HepG2 (cell line): ENCODE data around the gene ATRN.

Experiments used
- ATF6 ChIP-seq: sonication (generic); formaldehyde crosslinking; conservative IDR thresholded peaks from 2 replicates; pipeline ENCODE4 v1.4.0; 2020; ENCODE audit warnings: missing genetic modification reagents
- CHD4 ChIP-seq: fragments of 200-600 bp; sonication (generic); IDR thresholded peaks from 2 replicates; pipeline ENCODE4 v1.7.0; 2017; ENCODE audit warnings: mild to moderate bottlenecking, low read length, borderline replicate concordance
- KLF9 ChIP-seq: IDR thresholded peaks from 2 replicates; pipeline ENCODE4 v1.6.1; 2016; ENCODE audit warnings: low read depth
- MAZ ChIP-seq, 2 experiments: sonication (generic) in 1 of 2; formaldehyde crosslinking in 1 of 2; IDR thresholded peaks; 2 replicates each; pipeline versions ENCODE4 v1.5.0 to v1.6.1; 2012 to 2020; ENCODE audit warnings: low read depth in 2 of 2, mild to moderate bottlenecking in 2 of 2, borderline replicate concordance in 1 of 2, improper control_type of control experiment in 1 of 2, low read length in 1 of 2, missing genetic modification reagents in 1 of 2, moderate library complexity in 1 of 2
- YY1 ChIP-seq: IDR thresholded peaks from 2 replicates; pipeline ENCODE4 v1.6.1; 2011; ENCODE audit warnings: low read length, low read depth, moderate library complexity, mild to moderate bottlenecking; ENCODE audit not compliant: insufficient read depth, insufficient replicate concordance
- TF ChIP-seq, protein P1 (sequence below): sonication (generic); formaldehyde crosslinking; IDR thresholded peaks from 2 replicates; pipeline ENCODE4 v1.5.0; 2020; ENCODE audit warnings: missing genetic modification reagents

- no peak for TF ChIP-seq YY1
- no peak for TF ChIP-seq MAZ (IDR thresholded peaks at IDR 0.05; ENCODE audit: borderline replicate concordance, low read depth, low read length)
- TF ChIP-seq MAZ (CRISPR knock-in tag; IDR thresholded peaks at IDR 0.05; ENCODE audit: low read depth) = no peak
- TF ChIP-seq ATF6 (CRISPR knock-in tag) = no peak
- no peak for TF ChIP-seq CHD4
- TF ChIP-seq, protein P1, sequence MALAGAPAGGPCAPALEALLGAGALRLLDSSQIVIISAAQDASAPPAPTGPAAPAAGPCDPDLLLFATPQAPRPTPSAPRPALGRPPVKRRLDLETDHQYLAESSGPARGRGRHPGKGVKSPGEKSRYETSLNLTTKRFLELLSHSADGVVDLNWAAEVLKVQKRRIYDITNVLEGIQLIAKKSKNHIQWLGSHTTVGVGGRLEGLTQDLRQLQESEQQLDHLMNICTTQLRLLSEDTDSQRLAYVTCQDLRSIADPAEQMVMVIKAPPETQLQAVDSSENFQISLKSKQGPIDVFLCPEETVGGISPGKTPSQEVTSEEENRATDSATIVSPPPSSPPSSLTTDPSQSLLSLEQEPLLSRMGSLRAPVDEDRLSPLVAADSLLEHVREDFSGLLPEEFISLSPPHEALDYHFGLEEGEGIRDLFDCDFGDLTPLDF (CRISPR knock-in tag) = no peak
- TF ChIP-seq KLF9 (CRISPR knock-in tag) = no peak
Observed at GRCh38 chr20:3674447-3674846, 203.6 kb downstream of the ATRN start.
